GM23338 (cell line): ENCODE results near the gene BNC2. TPM values are rescaled to one million over a fixed set of nuclear protein-coding genes. Genes with fewer than 3 reads are reported as not detected.

ENCODE experiments used
- ATAC-seq: fragments of 200-7000 bp; cut with Tn5 transposase; 3 replicates; pipeline ENCODE4 v1.9.1; 2020
- DNase-seq: peaks from one replicate; pipeline ENCODE4 v3.0.0-alpha.2; 2015; ENCODE audit warnings: low spot score
- H2AFZ ChIP-seq: fragments of 200-600 bp; sonication (generic); 2 replicates; pipeline ENCODE4 v1.8.0; 2016; ENCODE audit warnings: antibody characterized with exemption, mild to moderate bottlenecking, moderate library complexity
- H3F3A ChIP-seq: fragments of 200-600 bp; sonication (generic); replicated peaks from 2 replicates; pipeline ENCODE4 v1.8.0; 2017; ENCODE audit warnings: antibody characterized with exemption, mixed run types, low read depth
- H3K27ac ChIP-seq: fragments of 200-600 bp; sonication (generic); 2 replicates; pipeline ENCODE4 v1.6.1; 2016; ENCODE audit warnings: low read depth
- H3K27me3 ChIP-seq: fragments of 200-600 bp; sonication (generic); 2 replicates; pipeline ENCODE4 v1.8.0; 2016; ENCODE audit warnings: mild to moderate bottlenecking, mixed run types, moderate library complexity; ENCODE audit not compliant: insufficient read depth
- H3K36me3 ChIP-seq: fragments of 200-600 bp; sonication (generic); 2 replicates; pipeline ENCODE4 v1.8.0; 2016; ENCODE audit warnings: mild to moderate bottlenecking; ENCODE audit not compliant: insufficient read depth
- H3K4me1 ChIP-seq: fragments of 200-600 bp; sonication (generic); 2 replicates; pipeline ENCODE4 v1.8.0; 2016; ENCODE audit warnings: mild to moderate bottlenecking, moderate library complexity; ENCODE audit not compliant: insufficient read depth
- H3K4me2 ChIP-seq: fragments of 200-600 bp; sonication (generic); 2 replicates; pipeline ENCODE4 v1.7.1; 2017; ENCODE audit warnings: mixed run types
- H3K4me3 ChIP-seq: fragments of 200-600 bp; sonication (generic); 2 replicates; pipeline ENCODE4 v1.6.1; 2016; ENCODE audit warnings: mixed run types
- H3K79me2 ChIP-seq: fragments of 200-600 bp; sonication (generic); replicated peaks from 2 replicates; pipeline ENCODE4 v1.8.0; 2017; ENCODE audit warnings: mild to moderate bottlenecking; ENCODE audit not compliant: insufficient read depth
- H3K9me2 ChIP-seq: fragments of 200-600 bp; sonication (generic); 2 replicates; pipeline ENCODE4 v1.8.0; 2017; ENCODE audit not compliant: insufficient read depth
- H4K20me1 ChIP-seq: fragments of 200-600 bp; sonication (generic); replicated peaks from 2 replicates; pipeline ENCODE4 v1.8.0; 2017; ENCODE audit warnings: mild to moderate bottlenecking; ENCODE audit not compliant: insufficient read depth
- H3K27ac Mint-ChIP-seq: 2 replicates; pipeline ENCODE4 v1.8.0; 2020; ENCODE audit warnings: inconsistent platforms, mild to moderate bottlenecking, moderate library complexity, mixed read lengths
- H3K27me3 Mint-ChIP-seq: 3 replicates; pipeline ENCODE4 v1.8.0; 2022; ENCODE audit warnings: low read depth, mild to moderate bottlenecking, moderate library complexity, mixed read lengths, inconsistent platforms; ENCODE audit not compliant: insufficient read depth, poor library complexity
- H3K36me3 Mint-ChIP-seq: 3 replicates; pipeline ENCODE4 v1.8.0; 2021; ENCODE audit warnings: low read depth, mild to moderate bottlenecking, inconsistent platforms, moderate library complexity, mixed read lengths
- H3K4me1 Mint-ChIP-seq: 3 replicates; pipeline ENCODE4 v1.8.0; 2020; ENCODE audit warnings: mild to moderate bottlenecking, inconsistent platforms, mixed read lengths
- H3K4me3 Mint-ChIP-seq: 3 replicates; pipeline ENCODE4 v1.8.0; 2021; ENCODE audit warnings: moderate library complexity, mild to moderate bottlenecking, inconsistent platforms, mixed read lengths
- H3K9me3 Mint-ChIP-seq: 3 replicates; pipeline ENCODE4 v1.8.0; 2020; ENCODE audit warnings: moderate library complexity, mild to moderate bottlenecking, inconsistent platforms, mixed read lengths
- CREB1 ChIP-seq: fragments of 250-450 bp; sonication (Bioruptor Pico); IDR thresholded peaks from 2 replicates; pipeline ENCODE4 v1.5.0; 2020; ENCODE audit warnings: low read depth, mild to moderate bottlenecking, moderate library complexity
- EZH2 ChIP-seq: fragments of 200-600 bp; sonication (generic); IDR thresholded peaks from one replicate; pipeline ENCODE4 v1.8.0; 2017; ENCODE audit warnings: antibody characterized with exemption, mild to moderate bottlenecking, low read depth; ENCODE audit not compliant: unreplicated experiment
- EZH2phosphoT487 ChIP-seq: fragments of 200-600 bp; sonication (generic); IDR thresholded peaks from one replicate; pipeline ENCODE4 v1.8.1; 2018; ENCODE audit warnings: antibody characterized with exemption; ENCODE audit not compliant: unreplicated experiment
- JUNB ChIP-seq: IDR thresholded peaks from one replicate; pipeline ENCODE4 v1.6.1; 2016; ENCODE audit warnings: antibody characterized with exemption; ENCODE audit not compliant: unreplicated experiment
- NANOG ChIP-seq: IDR thresholded peaks from 2 replicates; pipeline ENCODE4 v1.6.1; 2016; ENCODE audit warnings: antibody characterized with exemption, borderline replicate concordance
- POLR2AphosphoS5 ChIP-seq: IDR thresholded peaks from 2 replicates; pipeline ENCODE4 v1.6.1; 2016; ENCODE audit warnings: antibody characterized with exemption, low read depth
- STAT1 ChIP-seq: IDR thresholded peaks from one replicate; pipeline ENCODE4 v1.6.1; 2016; ENCODE audit warnings: antibody characterized with exemption; ENCODE audit not compliant: unreplicated experiment
- ZNF114 ChIP-seq: fragments of 250-450 bp; sonication (Bioruptor Pico); IDR thresholded peaks from 2 replicates; pipeline ENCODE4 v1.5.0; 2020; ENCODE audit warnings: mild to moderate bottlenecking, moderate library complexity
- ZNF331 ChIP-seq: fragments of 250-450 bp; sonication (Bioruptor Pico); IDR thresholded peaks from 2 replicates; pipeline ENCODE4 v1.5.0; 2020; ENCODE audit warnings: low read depth, mild to moderate bottlenecking, moderate library complexity
- polyA plus RNA-seq: library from polyadenylated mRNA; unstranded; fragments of >200 nt; fragmentation: Nextera tagmentation; extraction: Ambion mirVana; gene quantifications from 2 replicates; pipeline ENCODE4 v1.2.1, GENCODE V29; 2016
- total RNA-seq: library from RNA; depleted of rRNA; stranded (reverse); fragments of >200 nt; shearing (Covaris generic); gene quantifications from 2 replicates; pipeline ENCODE4 v1.2.3, GENCODE V29; 2014
- TF ChIP-seq, protein P1 (sequence below): IDR thresholded peaks from one replicate; pipeline ENCODE4 v1.6.1; 2018; ENCODE audit warnings: antibody characterized with exemption; ENCODE audit not compliant: unreplicated experiment
- TF ChIP-seq, protein P2 (sequence below), 2 experiments: fragments of 200-600 bp in 1 of 2; sonication (generic) in 1 of 2; conservative IDR thresholded peaks; 2 replicates each; pipeline versions ENCODE4 v1.5.1 to v1.6.1; 2016 to 2017; ENCODE audit warnings: antibody characterized with exemption in 2 of 2, low read depth in 2 of 2, mild to moderate bottlenecking in 2 of 2, moderate library complexity in 1 of 2
- TF ChIP-seq, protein P3 (sequence below): fragments of 250-450 bp; sonication (Bioruptor Pico); IDR thresholded peaks from 2 replicates; pipeline ENCODE4 v1.5.0; 2020; ENCODE audit warnings: mild to moderate bottlenecking, moderate library complexity

The BNC2 gene
- total and polyA plus RNA-seq, 2 experiments from 2014 or later, result 12.7 to 13.2 TPM

- Histone ChIP-seq H3K36me3 (no peaks in the 10 kb centered on the region), H3K9me2 (no peaks in the 10 kb centered on the region), H3K4me1 (peaks cover 25% of the 10 kb centered on the region), H3F3A (no peaks in the 10 kb centered on the region), H3K27ac (no peak overlapping the region), H2AFZ (no peak overlapping the region), H4K20me1 (no peaks in the 10 kb centered on the region), H3K4me2 (no peak overlapping the region), H3K4me3 (no peak overlapping the region), H3K27me3 (no peaks in the 10 kb centered on the region), H3K79me2 (no peaks in the 10 kb centered on the region)
- H3K27ac Mint-ChIP-seq, result peak overlapping the region; percentile 43; the same call in 1 of the 2 replicates
- ATAC-seq (no peak), DNase-seq (no peak)
- no peaks in the 10 kb centered on the region for H3K9me3 Mint-ChIP-seq
- peaks cover 30% of the 10 kb centered on the region for H3K4me1 Mint-ChIP-seq
- H3K27me3 Mint-ChIP-seq, result no peaks in the 10 kb centered on the region
- TF ChIP-seq ZNF331 (no peak), CREB1 (CRISPR knock-in tag) (no peak), EZH2 (no peak), STAT1 (no peak), POLR2AphosphoS5 (no peak), JUNB (no peak), EZH2phosphoT487 (no peak), ZNF114 (CRISPR knock-in tag) (no peak)
- TF ChIP-seq, protein P1, sequence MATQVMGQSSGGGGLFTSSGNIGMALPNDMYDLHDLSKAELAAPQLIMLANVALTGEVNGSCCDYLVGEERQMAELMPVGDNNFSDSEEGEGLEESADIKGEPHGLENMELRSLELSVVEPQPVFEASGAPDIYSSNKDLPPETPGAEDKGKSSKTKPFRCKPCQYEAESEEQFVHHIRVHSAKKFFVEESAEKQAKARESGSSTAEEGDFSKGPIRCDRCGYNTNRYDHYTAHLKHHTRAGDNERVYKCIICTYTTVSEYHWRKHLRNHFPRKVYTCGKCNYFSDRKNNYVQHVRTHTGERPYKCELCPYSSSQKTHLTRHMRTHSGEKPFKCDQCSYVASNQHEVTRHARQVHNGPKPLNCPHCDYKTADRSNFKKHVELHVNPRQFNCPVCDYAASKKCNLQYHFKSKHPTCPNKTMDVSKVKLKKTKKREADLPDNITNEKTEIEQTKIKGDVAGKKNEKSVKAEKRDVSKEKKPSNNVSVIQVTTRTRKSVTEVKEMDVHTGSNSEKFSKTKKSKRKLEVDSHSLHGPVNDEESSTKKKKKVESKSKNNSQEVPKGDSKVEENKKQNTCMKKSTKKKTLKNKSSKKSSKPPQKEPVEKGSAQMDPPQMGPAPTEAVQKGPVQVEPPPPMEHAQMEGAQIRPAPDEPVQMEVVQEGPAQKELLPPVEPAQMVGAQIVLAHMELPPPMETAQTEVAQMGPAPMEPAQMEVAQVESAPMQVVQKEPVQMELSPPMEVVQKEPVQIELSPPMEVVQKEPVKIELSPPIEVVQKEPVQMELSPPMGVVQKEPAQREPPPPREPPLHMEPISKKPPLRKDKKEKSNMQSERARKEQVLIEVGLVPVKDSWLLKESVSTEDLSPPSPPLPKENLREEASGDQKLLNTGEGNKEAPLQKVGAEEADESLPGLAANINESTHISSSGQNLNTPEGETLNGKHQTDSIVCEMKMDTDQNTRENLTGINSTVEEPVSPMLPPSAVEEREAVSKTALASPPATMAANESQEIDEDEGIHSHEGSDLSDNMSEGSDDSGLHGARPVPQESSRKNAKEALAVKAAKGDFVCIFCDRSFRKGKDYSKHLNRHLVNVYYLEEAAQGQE, result no peak
- TF ChIP-seq, protein P2, sequence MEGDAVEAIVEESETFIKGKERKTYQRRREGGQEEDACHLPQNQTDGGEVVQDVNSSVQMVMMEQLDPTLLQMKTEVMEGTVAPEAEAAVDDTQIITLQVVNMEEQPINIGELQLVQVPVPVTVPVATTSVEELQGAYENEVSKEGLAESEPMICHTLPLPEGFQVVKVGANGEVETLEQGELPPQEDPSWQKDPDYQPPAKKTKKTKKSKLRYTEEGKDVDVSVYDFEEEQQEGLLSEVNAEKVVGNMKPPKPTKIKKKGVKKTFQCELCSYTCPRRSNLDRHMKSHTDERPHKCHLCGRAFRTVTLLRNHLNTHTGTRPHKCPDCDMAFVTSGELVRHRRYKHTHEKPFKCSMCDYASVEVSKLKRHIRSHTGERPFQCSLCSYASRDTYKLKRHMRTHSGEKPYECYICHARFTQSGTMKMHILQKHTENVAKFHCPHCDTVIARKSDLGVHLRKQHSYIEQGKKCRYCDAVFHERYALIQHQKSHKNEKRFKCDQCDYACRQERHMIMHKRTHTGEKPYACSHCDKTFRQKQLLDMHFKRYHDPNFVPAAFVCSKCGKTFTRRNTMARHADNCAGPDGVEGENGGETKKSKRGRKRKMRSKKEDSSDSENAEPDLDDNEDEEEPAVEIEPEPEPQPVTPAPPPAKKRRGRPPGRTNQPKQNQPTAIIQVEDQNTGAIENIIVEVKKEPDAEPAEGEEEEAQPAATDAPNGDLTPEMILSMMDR (conservative IDR thresholded peaks at IDR 0.05; ENCODE audit: low read depth in 2 of 2), result no peak
- H3K36me3 Mint-ChIP-seq, result no peaks in the 10 kb centered on the region
- H3K4me3 Mint-ChIP-seq, result no peak overlapping the region
Observed at GRCh38 chr9:16447946-16448345, 422.5 kb downstream of the BNC2 start.

DNA sequence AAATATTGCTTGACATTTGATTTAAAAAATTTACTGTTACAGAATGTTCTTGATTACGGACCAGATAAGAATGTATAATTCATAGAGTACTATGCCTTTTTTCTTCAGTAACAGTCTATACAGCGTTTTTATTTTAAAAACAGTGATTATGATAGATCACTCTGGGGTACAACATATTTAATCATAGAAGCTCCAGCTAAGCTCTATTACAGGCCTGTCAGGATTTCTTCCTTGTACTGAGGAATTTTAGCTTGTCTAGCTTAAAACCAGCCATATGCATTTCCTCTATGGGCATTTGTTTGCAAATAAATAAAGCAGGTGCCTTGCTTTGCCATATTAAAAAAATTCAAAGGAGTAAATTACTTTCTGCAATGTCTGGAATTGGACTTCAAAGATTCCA lies 423.8 kb downstream of the BNC2 start:
- Mint-ChIP-seq H3K27ac (no peak overlapping the region), H3K4me1 (peaks cover 36% of the 10 kb centered on the region), H3K27me3 (no peaks in the 10 kb centered on the region), H3K4me3 (no peak overlapping the region), H3K9me3 (no peaks in the 10 kb centered on the region), H3K36me3 (no peaks in the 10 kb centered on the region)
- Histone ChIP-seq H2AFZ (no peak overlapping the region), H3K27ac (no peak overlapping the region), H3F3A (no peaks in the 10 kb centered on the region), H3K27me3 (no peaks in the 10 kb centered on the region), H3K4me3 (no peak overlapping the region), H3K79me2 (no peaks in the 10 kb centered on the region), H3K36me3 (no peaks in the 10 kb centered on the region), H3K4me2 (no peak overlapping the region), H3K9me2 (no peaks in the 10 kb centered on the region), H4K20me1 (no peaks in the 10 kb centered on the region), H3K4me1 (peaks cover 29% of the 10 kb centered on the region)
- TF ChIP-seq POLR2AphosphoS5 (no peak), STAT1 (no peak), NANOG (no peak), EZH2phosphoT487 (no peak)
- TF ChIP-seq, protein P3, sequence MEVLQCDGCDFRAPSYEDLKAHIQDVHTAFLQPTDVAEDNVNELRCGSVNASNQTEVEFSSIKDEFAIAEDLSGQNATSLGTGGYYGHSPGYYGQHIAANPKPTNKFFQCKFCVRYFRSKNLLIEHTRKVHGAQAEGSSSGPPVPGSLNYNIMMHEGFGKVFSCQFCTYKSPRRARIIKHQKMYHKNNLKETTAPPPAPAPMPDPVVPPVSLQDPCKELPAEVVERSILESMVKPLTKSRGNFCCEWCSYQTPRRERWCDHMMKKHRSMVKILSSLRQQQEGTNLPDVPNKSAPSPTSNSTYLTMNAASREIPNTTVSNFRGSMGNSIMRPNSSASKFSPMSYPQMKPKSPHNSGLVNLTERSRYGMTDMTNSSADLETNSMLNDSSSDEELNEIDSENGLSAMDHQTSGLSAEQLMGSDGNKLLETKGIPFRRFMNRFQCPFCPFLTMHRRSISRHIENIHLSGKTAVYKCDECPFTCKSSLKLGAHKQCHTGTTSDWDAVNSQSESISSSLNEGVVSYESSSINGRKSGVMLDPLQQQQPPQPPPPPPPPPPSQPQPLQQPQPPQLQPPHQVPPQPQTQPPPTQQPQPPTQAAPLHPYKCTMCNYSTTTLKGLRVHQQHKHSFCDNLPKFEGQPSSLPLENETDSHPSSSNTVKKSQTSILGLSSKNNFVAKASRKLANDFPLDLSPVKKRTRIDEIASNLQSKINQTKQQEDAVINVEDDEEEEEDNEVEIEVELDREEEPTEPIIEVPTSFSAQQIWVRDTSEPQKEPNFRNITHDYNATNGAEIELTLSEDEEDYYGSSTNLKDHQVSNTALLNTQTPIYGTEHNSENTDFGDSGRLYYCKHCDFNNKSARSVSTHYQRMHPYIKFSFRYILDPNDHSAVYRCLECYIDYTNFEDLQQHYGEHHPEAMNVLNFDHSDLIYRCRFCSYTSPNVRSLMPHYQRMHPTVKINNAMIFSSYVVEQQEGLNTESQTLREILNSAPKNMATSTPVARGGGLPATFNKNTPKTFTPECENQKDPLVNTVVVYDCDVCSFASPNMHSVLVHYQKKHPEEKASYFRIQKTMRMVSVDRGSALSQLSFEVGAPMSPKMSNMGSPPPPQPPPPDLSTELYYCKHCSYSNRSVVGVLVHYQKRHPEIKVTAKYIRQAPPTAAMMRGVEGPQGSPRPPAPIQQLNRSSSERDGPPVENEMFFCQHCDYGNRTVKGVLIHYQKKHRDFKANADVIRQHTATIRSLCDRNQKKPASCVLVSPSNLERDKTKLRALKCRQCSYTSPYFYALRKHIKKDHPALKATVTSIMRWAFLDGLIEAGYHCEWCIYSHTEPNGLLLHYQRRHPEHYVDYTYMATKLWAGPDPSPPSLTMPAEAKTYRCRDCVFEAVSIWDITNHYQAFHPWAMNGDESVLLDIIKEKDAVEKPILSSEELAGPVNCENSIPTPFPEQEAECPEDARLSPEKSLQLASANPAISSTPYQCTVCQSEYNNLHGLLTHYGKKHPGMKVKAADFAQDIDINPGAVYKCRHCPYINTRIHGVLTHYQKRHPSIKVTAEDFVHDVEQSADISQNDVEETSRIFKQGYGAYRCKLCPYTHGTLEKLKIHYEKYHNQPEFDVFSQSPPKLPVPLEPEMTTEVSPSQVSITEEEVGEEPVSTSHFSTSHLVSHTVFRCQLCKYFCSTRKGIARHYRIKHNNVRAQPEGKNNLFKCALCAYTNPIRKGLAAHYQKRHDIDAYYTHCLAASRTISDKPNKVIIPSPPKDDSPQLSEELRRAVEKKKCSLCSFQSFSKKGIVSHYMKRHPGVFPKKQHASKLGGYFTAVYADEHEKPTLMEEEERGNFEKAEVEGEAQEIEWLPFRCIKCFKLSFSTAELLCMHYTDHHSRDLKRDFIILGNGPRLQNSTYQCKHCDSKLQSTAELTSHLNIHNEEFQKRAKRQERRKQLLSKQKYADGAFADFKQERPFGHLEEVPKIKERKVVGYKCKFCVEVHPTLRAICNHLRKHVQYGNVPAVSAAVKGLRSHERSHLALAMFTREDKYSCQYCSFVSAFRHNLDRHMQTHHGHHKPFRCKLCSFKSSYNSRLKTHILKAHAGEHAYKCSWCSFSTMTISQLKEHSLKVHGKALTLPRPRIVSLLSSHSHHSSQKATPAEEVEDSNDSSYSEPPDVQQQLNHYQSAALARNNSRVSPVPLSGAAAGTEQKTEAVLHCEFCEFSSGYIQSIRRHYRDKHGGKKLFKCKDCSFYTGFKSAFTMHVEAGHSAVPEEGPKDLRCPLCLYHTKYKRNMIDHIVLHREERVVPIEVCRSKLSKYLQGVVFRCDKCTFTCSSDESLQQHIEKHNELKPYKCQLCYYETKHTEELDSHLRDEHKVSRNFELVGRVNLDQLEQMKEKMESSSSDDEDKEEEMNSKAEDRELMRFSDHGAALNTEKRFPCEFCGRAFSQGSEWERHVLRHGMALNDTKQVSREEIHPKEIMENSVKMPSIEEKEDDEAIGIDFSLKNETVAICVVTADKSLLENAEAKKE, result no peak
- ATAC-seq (no peak), DNase-seq (no peak)
